ENCODE data around the gene WDR77. TPM values are rescaled to one million over a fixed set of nuclear protein-coding genes. Genes with fewer than 3 reads are reported as not detected.

WDR77 gene
- total RNA-seq, 1 experiment from 2014 or later, result 154 TPM

GRCh38 chr1:111452581-111452980 is 3.5 kb upstream of the WDR77 start:
- no peaks in the 10 kb centered on the region for H3K27me3 ChIP-seq
- H3K36me3 ChIP-seq, result peaks cover 79% of the 10 kb centered on the region
- no peaks in the 10 kb centered on the region for H3K9me3 ChIP-seq
- no peak overlapping the region for H3K4me3 ChIP-seq
- no peak for DNase-seq

GRCh38 chr1:111450185-111450584 is 1.1 kb upstream of the WDR77 start:
- Histone ChIP-seq H3K4me3 (peak overlapping the region; percentile 98), H3K36me3 (peaks cover 79% of the 10 kb centered on the region)
- DNase-seq, result no peak

DNA sequence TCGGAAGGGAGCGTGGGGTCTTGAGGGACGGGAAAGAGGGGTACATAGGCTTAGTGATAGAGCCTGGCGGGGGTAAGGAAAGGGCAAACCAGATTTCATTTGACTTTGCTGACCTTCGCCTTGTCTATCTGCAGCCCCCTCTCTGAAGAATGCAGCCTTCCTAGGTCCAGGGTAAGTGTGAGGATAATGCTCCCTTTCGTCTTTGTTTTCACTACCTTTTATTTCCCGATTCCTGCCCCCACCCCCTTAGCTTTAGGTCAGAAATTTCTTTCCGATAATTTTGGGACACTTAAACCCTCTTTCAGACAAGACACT is 604 bp upstream of the WDR77 start:
- H3K27me3 ChIP-seq, result no peaks in the 10 kb centered on the region
- H3K9me3 ChIP-seq, result no peaks in the 10 kb centered on the region
- peak overlapping the region; percentile 98 for H3K4me3 ChIP-seq
- DNase-seq, result no peak
- peaks cover 79% of the 10 kb centered on the region for H3K36me3 ChIP-seq

More at GRCh38 chr1:111450185-111450584, 1.1 kb upstream of the WDR77 start:
- Histone ChIP-seq H3K27me3 (no peaks in the 10 kb centered on the region), H3K9me3 (no peaks in the 10 kb centered on the region)

GRCh38 chr1:111448482-111448917 is 556 bp downstream of the WDR77 start:
- Histone ChIP-seq H3K4me3 (peak overlapping the region; percentile 98), H3K36me3 (peaks cover 77% of the 10 kb centered on the region), H3K27me3 (no peaks in the 10 kb centered on the region), H3K9me3 (no peaks in the 10 kb centered on the region)
- DNase-seq, result peak; percentile 41

DNA sequence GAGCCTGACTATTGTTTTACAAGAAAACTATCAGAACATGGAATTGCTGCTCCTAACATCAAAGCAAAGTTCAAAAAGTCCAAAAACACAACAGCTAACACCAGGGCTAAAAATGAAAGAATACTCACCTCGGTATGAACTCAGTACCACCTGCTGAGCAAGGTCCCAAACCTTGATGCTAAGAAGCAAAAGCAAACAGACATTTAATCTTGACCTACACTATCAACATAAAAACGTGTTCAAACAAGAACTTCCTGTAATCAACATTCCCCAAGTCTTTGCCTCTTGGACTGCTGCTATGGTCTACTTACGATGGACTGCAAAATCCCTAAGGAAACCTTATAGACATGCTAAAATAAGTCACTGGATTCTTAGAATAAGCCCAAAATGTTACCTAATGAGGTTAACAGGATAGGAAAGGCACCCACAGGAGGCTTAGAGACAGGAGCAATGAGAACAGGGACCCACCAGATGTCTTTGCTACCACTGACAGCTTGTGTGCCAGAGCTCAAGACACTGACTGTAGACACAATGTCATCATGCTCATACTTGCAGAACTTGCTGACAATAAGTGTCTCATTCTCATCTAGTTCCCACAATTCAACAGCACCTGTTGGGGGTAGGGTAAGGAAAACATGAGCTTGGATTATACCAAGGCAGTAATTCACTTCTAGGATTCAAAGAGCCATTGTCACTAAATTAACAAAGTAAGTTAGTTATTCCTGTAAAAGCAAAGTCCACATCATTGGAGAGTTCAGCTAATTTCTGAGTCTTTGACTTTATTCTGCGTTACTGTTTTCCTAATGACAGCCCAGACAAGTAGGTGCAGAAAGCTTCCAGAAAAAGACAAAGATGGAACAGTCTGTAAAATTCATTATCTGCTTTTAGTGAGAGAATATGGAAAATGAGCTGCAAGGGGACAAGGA is 1.8 kb downstream of the WDR77 start:
- no peak for DNase-seq
- Histone ChIP-seq H3K27me3 (no peaks in the 10 kb centered on the region), H3K4me3 (peak overlapping the region; percentile 98), H3K9me3 (no peaks in the 10 kb centered on the region), H3K36me3 (peaks cover 78% of the 10 kb centered on the region)

DNA sequence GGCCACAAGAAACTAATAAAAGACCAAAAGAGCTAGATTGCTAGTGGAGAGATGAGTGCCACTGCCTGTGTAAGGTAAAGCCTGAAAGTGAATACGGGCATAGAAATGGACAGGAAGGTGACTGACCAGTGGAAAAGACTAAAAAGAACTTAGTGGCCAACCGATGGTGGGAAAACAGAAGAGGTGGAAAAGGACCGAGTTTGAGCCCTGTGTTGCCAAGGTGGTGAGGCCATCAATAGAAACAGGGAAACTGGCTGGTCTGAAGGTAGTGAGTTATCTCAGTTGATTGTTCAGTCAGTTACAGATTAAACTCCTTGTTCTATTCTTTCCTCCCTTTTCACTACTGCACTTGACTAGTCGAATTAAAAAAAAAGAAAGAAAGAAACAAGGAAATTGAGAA is 2.5 kb downstream of the WDR77 start:
- H3K36me3 ChIP-seq, result peaks cover 81% of the 10 kb centered on the region
- H3K9me3 ChIP-seq, result no peaks in the 10 kb centered on the region
- H3K4me3 ChIP-seq, result no peak overlapping the region
- no peak for DNase-seq
- no peaks in the 10 kb centered on the region for H3K27me3 ChIP-seq

- Histone ChIP-seq H3K4me3 (no peak overlapping the region), H3K36me3 (peaks cover 86% of the 10 kb centered on the region), H3K27me3 (no peaks in the 10 kb centered on the region), H3K9me3 (no peaks in the 10 kb centered on the region)
- DNase-seq, result no peak
Measured at GRCh38 chr1:111444031-111444430, 5.0 kb downstream of the WDR77 start.

- H3K36me3 ChIP-seq, result peaks cover 91% of the 10 kb centered on the region
- no peaks in the 10 kb centered on the region for H3K27me3 ChIP-seq
- DNase-seq, result no peak
Measured at GRCh38 chr1:111442457-111442856, 6.6 kb downstream of the WDR77 start.

DNA sequence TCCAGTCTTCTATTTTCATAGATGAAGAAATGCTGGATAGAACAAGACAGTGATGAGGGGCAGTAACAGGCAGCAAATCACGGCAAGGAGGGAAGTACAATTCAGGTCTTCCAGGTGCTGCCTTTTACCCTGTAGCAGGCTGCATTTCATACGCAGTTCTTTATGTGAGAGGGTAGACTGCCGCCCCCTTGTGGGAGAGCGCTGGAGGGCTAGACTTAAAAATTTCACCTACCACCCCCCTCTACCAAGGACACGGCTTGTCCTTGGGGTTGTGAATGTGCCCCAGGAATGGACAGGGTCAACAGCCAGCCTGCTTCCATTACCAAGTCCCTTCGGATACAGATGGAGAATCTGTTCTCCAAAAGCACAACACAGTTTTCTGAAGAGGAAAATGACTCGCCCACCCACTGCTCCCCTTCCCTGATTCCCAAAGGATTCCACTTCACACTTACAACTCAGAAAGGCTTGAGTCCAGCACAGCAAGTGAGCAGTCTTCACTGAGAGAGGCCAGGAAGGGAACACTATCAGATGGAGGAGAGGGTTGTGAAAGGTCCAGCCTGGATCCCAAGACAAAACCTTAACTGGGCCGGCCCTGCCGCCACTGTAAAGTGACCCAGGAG is 7.4 kb downstream of the WDR77 start:
- Histone ChIP-seq H3K27me3 (no peaks in the 10 kb centered on the region), H3K9me3 (no peaks in the 10 kb centered on the region), H3K4me3 (no peak overlapping the region), H3K36me3 (peaks cover 83% of the 10 kb centered on the region)
- no peak for DNase-seq

More at GRCh38 chr1:111442457-111442856, 6.6 kb downstream of the WDR77 start:
- Histone ChIP-seq H3K9me3 (no peaks in the 10 kb centered on the region), H3K4me3 (no peak overlapping the region)

- Histone ChIP-seq H3K36me3 (peaks cover 63% of the 10 kb centered on the region), H3K27me3 (no peaks in the 10 kb centered on the region), H3K9me3 (no peaks in the 10 kb centered on the region), H3K4me3 (no peak overlapping the region)
- DNase-seq, result no peak
Measured at GRCh38 chr1:111439461-111440351, 9.3 kb downstream of the WDR77 start.

GRCh38 chr1:111436726-111437125 is 12.3 kb downstream of the WDR77 start:
- H3K4me3 ChIP-seq, result no peak overlapping the region
- H3K36me3 ChIP-seq, result peaks cover 35% of the 10 kb centered on the region
- DNase-seq, result no peak
- H3K9me3 ChIP-seq, result no peaks in the 10 kb centered on the region
- H3K27me3 ChIP-seq, result no peaks in the 10 kb centered on the region

- H3K36me3 ChIP-seq, result no peaks in the 10 kb centered on the region
- no peak for DNase-seq
Measured at GRCh38 chr1:111424281-111424680, 24.8 kb downstream of the WDR77 start.

GRCh38 chr1:111422546-111423391 is 26.3 kb downstream of the WDR77 start:
- no peaks in the 10 kb centered on the region for H3K27me3 ChIP-seq
- DNase-seq, result no peak
- no peaks in the 10 kb centered on the region for H3K36me3 ChIP-seq
- no peak overlapping the region for H3K4me3 ChIP-seq
- no peaks in the 10 kb centered on the region for H3K9me3 ChIP-seq

More at GRCh38 chr1:111424281-111424680, 24.8 kb downstream of the WDR77 start:
- H3K27me3 ChIP-seq, result no peaks in the 10 kb centered on the region
- H3K4me3 ChIP-seq, result no peak overlapping the region
- H3K9me3 ChIP-seq, result no peaks in the 10 kb centered on the region

DNA sequence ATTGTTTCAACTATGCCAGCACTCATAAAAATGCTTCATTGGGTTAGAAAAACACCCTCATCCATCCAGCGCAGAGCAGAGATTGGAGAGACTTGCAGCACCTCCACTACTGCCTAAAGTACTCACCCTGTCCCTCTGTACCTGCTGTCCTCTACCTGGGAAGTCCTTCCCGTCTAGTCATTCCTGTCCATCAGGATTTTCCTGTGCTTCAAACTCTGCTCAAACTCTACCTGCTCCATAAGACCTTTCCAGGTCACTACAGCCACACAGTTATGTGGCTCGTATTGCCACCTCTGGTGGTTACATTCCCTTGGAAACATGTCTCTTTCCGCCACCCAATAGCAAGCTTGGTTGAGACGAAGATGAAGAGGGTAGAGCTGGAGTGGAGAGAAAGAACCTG is 28.7 kb downstream of the WDR77 start:
- no peak for DNase-seq
- Histone ChIP-seq H3K9me3 (no peaks in the 10 kb centered on the region), H3K27me3 (no peaks in the 10 kb centered on the region), H3K4me3 (no peak overlapping the region), H3K36me3 (no peaks in the 10 kb centered on the region)

DNA sequence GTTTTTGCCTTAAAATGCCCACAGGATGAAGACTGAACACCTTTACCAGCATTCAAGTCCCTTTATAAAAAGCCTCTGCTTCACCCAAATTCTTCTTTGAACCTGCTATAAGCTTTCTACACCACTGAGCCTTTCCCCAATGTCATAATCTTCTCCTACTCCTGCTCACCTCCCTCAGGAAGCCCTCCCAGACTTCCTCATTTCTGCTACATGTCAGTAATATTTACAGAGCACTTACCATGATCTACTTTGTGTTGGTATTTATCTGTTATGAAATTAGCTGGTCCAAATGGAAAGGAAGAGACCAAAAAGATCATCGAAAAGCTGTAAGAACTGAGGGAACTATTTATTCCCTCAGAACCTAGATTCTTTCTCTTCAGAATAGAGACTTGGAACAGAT is 30.0 kb downstream of the WDR77 start:
- no peaks in the 10 kb centered on the region for H3K9me3 ChIP-seq
- no peaks in the 10 kb centered on the region for H3K27me3 ChIP-seq
- H3K4me3 ChIP-seq, result no peak overlapping the region
- no peaks in the 10 kb centered on the region for H3K36me3 ChIP-seq
- no peak for DNase-seq

DNA sequence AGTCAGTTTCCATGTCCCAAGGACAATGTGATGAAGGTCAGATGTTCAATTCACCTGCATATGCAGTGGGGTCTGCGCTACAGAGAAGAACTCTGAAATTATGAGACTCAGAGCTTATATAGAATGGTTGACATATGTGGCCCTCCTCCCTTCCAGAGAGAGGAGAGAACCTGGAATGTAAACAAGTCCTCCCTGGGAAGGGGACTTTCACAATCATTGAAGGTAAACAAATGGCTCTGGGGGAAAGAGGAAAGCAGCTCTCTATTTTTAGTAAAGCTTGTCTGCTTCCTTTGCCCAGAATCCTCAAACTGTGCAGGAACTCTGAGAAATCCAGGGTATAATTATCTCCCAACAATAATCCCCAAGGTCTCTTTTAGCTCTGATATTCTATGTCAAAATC is 31.3 kb downstream of the WDR77 start:
- no peak for DNase-seq
- Histone ChIP-seq H3K9me3 (no peaks in the 10 kb centered on the region), H3K27me3 (no peaks in the 10 kb centered on the region), H3K36me3 (no peaks in the 10 kb centered on the region), H3K4me3 (no peak overlapping the region)

Data from MG63 (cell line).